ENCODE data around the gene SEPTIN11.

- no peak for TF ChIP-seq CTCF (IDR thresholded peaks at IDR 0.05)
- no peak for TF ChIP-seq POLR2A (IDR thresholded peaks at IDR 0.05)
These were observed 29.7 kb downstream of the SEPTIN11 start for GRCh38 chr4:76979236-76979635.
